Spleen (tissue), 11 donors: ENCODE measurements around the gene FXYD5. TPM values are rescaled to one million over a fixed set of nuclear protein-coding genes. Genes with fewer than 3 reads are reported as not detected.

Experiments
- DNase-seq: peaks from one replicate; pipeline ENCODE4 v3.0.0-alpha.2; 2020
- H3K27ac ChIP-seq, 8 donors: fragments of 200-600 bp; sonication (generic) in 7 of 8; 1 replicate in 4 of 8; 2 replicates in 4 of 8; pipeline versions ENCODE4 v1.5.0 to v1.8.0; 2016 to 2021; ENCODE audit warnings: inconsistent platforms in 4 of 8, mild to moderate bottlenecking in 4 of 8, moderate library complexity in 1 of 8
- H3K27me3 ChIP-seq, 7 donors: fragments of 200-600 bp; sonication (generic) in 6 of 7; replicated peaks in 1 of 7; 1 replicate in 4 of 7; 2 replicates in 3 of 7; pipeline versions ENCODE4 v1.5.0 to v1.8.0; 2016 to 2021; ENCODE audit warnings: inconsistent platforms in 3 of 7, mild to moderate bottlenecking in 1 of 7
- H3K36me3 ChIP-seq, 6 donors: fragments of 200-600 bp; sonication (generic) in 5 of 6; 1 replicate in 4 of 6; 2 replicates in 2 of 6; pipeline versions ENCODE4 v1.5.0 to v1.8.0; 2016 to 2021; ENCODE audit warnings: inconsistent platforms in 2 of 6
- H3K4me1 ChIP-seq, 6 donors: fragments of 200-600 bp; sonication (generic) in 5 of 6; 1 replicate in 3 of 6; 2 replicates in 3 of 6; pipeline versions ENCODE4 v1.5.0 to v1.8.0; 2016 to 2021; ENCODE audit warnings: inconsistent platforms in 3 of 6
- H3K4me3 ChIP-seq, 8 donors: fragments of 200-600 bp; sonication (generic) in 7 of 8; 1 replicate in 4 of 8; 2 replicates in 4 of 8; pipeline versions ENCODE4 v1.5.0 to v1.8.0; 2016 to 2021; ENCODE audit warnings: inconsistent platforms in 4 of 8, mild to moderate bottlenecking in 4 of 8, moderate library complexity in 2 of 8
- H3K9me3 ChIP-seq, 8 donors: fragments of 200-600 bp; sonication (generic) in 7 of 8; 1 replicate in 4 of 8; 2 replicates in 4 of 8; pipeline versions ENCODE4 v1.5.0 to v1.8.0; 2016 to 2021; ENCODE audit warnings: inconsistent platforms in 4 of 8
- CTCF ChIP-seq, 11 experiments: fragments of 200-600 bp in 7 of 11; fragments of 450-650 bp in 4 of 11; sonication (generic) in 4 of 11; IDR thresholded peaks in 8 of 11; conservative IDR thresholded peaks in 3 of 11; 1 replicate in 7 of 11; 2 replicates in 4 of 11; pipeline versions ENCODE4 v1.4.0 to v1.8.0; 2016 to 2021; ENCODE audit warnings: antibody characterized with exemption in 11 of 11, inconsistent platforms in 4 of 11, mild to moderate bottlenecking in 1 of 11
- POLR2A ChIP-seq, 3 donors: fragments of 450-650 bp; IDR thresholded peaks; one replicate each; pipeline ENCODE4 v1.5.1; 2017; ENCODE audit warnings: antibody characterized with exemption in 3 of 3, mild to moderate bottlenecking in 1 of 3
- POLR2AphosphoS5 ChIP-seq, 3 donors: sonication (generic); formaldehyde crosslinking; IDR thresholded peaks; one replicate each; pipeline ENCODE4 v1.5.1; 2017; ENCODE audit warnings: antibody characterized with exemption in 3 of 3
- WGBS, 5 donors: extraction: QIAGEN DNeasy Blood & Tissue Kit in 3 of 5; methylation state at CpG; one replicate each; pipeline versions ENCODE4 v1.1.5 to v1.1.7; 2013 to 2018; 5-methylcytosine and 5-hydroxymethylcytosine counted together
- intact Hi-C: fragments of 100-400 bp; cut with DNase I; formaldehyde crosslinking; loops from one replicate; pipeline ENCODE4 v1.15.0; 2023; ENCODE audit warnings: low total_unique reads
- polyA plus RNA-seq, 3 donors: library from polyadenylated mRNA; stranded (reverse); fragments of 200-250 nt; gene quantifications; one replicate each; pipeline ENCODE4 v1.2.1, GENCODE V29; 2013
- total RNA-seq, 7 donors: library from RNA; depleted of rRNA in 3 of 7; stranded (reverse); fragments of >200 nt in 3 of 7; fragmentation: NEBNext Ultra II Directional in 4 of 7; extraction: Animal tissue kit (Norgen Biotek cat#: 25700) in 4 of 7; gene quantifications; one replicate each; pipeline versions ENCODE4 v1.1.0 to v1.2.1, GENCODE V29; 2016 to 2021
- donor health status: healthy with polysubstance abuse.
- donor health status: DM: no; HTN: no; CAD: no; lungs with moderate emphysema.
- donor health status: DM: no; HTN: no; CAD: no.
- donor health status: Bipolar disorder and iron deficiency.
- donor health status: healthy.
- donor health status: DM: no; HTN: no; CAD: no.
- donor health status: DM: yes; HTN: yes; CAD: no.

The FXYD5 gene
- total and polyA plus RNA-seq, 10 donors, result 132 to 235 (median 175) TPM

GRCh38 chr19:35115177-35115951, 39.2 kb upstream of the FXYD5 start, which contains the start of gene FXYD3:
Gene FXYD3 (plus strand): TSS chr19:35115823. CDS start chr19:35119377, 3,554 bp downstream.
- TF ChIP-seq CTCF (IDR thresholded peaks at IDR 0.05 in 8 of 11, conservative IDR thresholded peaks at IDR 0.05 in 3 of 11), result no peak
- no peak for TF ChIP-seq POLR2AphosphoS5 (IDR thresholded peaks at IDR 0.05)
- no peak for TF ChIP-seq POLR2A (IDR thresholded peaks at IDR 0.05)

GRCh38 chr19:35116072-35116801, 38.3 kb upstream of the FXYD5 start:
- Histone ChIP-seq H3K36me3 (no peaks in the 10 kb centered on the region), H3K4me1 (peaks cover 6 to 59% (median 21%) of the 10 kb centered on the region in 6 donors), H3K4me3 (no peak overlapping the region), H3K9me3 (no peaks in the 10 kb centered on the region), H3K27ac (no peak overlapping the region), H3K27me3 (peaks cover 0 to 19% (median 0%) of the 10 kb centered on the region in 7 donors)
- WGBS, 5 donors, result 85 to 94% (median 91%) methylated on average over 9 to 13 of the region's 13 CpGs
- no peak for DNase-seq
- TF ChIP-seq POLR2AphosphoS5 (IDR thresholded peaks at IDR 0.05) (no peak), POLR2A (IDR thresholded peaks at IDR 0.05) (no peak), CTCF (IDR thresholded peaks at IDR 0.05 in 8 of 11, conservative IDR thresholded peaks at IDR 0.05 in 3 of 11) (no peak)
- intact Hi-C loops, result no loop called here

More at GRCh38 chr19:35115177-35115951, 39.2 kb upstream of the FXYD5 start, which contains the start of gene FXYD3:
- peaks cover 0 to 19% (median 0%) of the 10 kb centered on the region in 7 donors for H3K27me3 ChIP-seq
- intact Hi-C loops, result no loop called here
- 65 to 80% (median 75%) methylated on average over 14 of the region's 14 CpGs for WGBS, 5 donors
- H3K27ac ChIP-seq, result no peak within 1 kb of the TSS
- H3K4me3 ChIP-seq, result peak within 1 kb of the TSS in 1 of 8 donors; percentile 49
- no peaks in the 10 kb centered on the region for H3K36me3 ChIP-seq
- no peak for DNase-seq
- H3K4me1 ChIP-seq, result peaks cover 6 to 51% (median 19%) of the 10 kb centered on the region in 6 donors
- no peaks in the 10 kb centered on the region for H3K9me3 ChIP-seq

DNA sequence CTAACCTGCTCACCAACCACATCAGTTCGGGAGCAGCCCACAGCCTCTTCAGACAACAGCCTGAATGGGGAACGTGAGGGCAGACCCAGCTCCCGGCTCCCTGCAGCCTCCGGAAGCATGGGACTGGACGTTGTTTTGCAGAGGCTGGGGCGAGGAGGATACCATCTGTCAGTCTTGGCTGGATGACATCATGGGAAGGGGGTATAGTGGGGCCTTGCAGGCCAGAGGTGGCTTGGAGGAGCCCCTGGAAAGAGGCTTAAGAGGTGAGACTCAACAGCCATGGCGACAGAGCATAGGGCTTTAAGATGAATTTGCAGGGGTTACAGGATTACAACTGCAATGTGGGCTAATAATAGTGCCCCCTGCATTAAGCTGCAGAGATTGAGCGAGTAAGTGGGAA, 37.4 kb upstream of the FXYD5 start:
- H3K4me1 ChIP-seq, result peaks cover 6 to 59% (median 21%) of the 10 kb centered on the region in 6 donors
- no peak for TF ChIP-seq POLR2AphosphoS5 (IDR thresholded peaks at IDR 0.05)
- TF ChIP-seq CTCF (IDR thresholded peaks at IDR 0.05 in 8 of 11, conservative IDR thresholded peaks at IDR 0.05 in 3 of 11), result no peak
- no peak for TF ChIP-seq POLR2A (IDR thresholded peaks at IDR 0.05)
- H3K27ac ChIP-seq, result no peak overlapping the region
- intact Hi-C loops, result no loop called here
- no peak for DNase-seq
- H3K27me3 ChIP-seq, result peaks cover 0 to 12% (median 0%) of the 10 kb centered on the region in 7 donors
- H3K9me3 ChIP-seq, result no peaks in the 10 kb centered on the region
- no peak overlapping the region for H3K4me3 ChIP-seq
- H3K36me3 ChIP-seq, result no peaks in the 10 kb centered on the region
- WGBS, 5 donors, result 72 to 85% (median 77%) methylated on average over 5 to 8 of the region's 8 CpGs

- intact Hi-C loops, result no loop called here
- Histone ChIP-seq H3K27me3 (peaks cover 0 to 10% (median 0%) of the 10 kb centered on the region in 7 donors), H3K4me1 (peaks cover 6 to 59% (median 21%) of the 10 kb centered on the region in 6 donors), H3K36me3 (no peaks in the 10 kb centered on the region), H3K9me3 (no peaks in the 10 kb centered on the region), H3K4me3 (no peak overlapping the region), H3K27ac (no peak overlapping the region)
- no peak for TF ChIP-seq POLR2AphosphoS5 (IDR thresholded peaks at IDR 0.05)
- TF ChIP-seq CTCF (IDR thresholded peaks at IDR 0.05 in 8 of 11, conservative IDR thresholded peaks at IDR 0.05 in 3 of 11), result no peak
- TF ChIP-seq POLR2A (IDR thresholded peaks at IDR 0.05), result no peak
- DNase-seq, result no peak
- WGBS, 5 donors, result 58 to 77% (median 67%) methylated on average over 11 of the region's 11 CpGs
These were observed 36.7 kb upstream of the FXYD5 start for GRCh38 chr19:35117799-35118198.
